Activated naive CD8-positive, alpha-beta T cell (primary cell): Measurements from ENCODE around the gene TMEM125.

Source experiments
- H3K27ac Mint-ChIP-seq: one replicate; pipeline ENCODE4 v1.8.0; 2021; ENCODE audit warnings: mixed read lengths
- H3K27me3 Mint-ChIP-seq: one replicate; pipeline ENCODE4 v1.8.0; 2021; ENCODE audit warnings: mixed read lengths
- H3K36me3 Mint-ChIP-seq: one replicate; pipeline ENCODE4 v1.8.0; 2021; ENCODE audit warnings: mixed read lengths
- H3K4me1 Mint-ChIP-seq: one replicate; pipeline ENCODE4 v1.8.0; 2021; ENCODE audit warnings: low read depth, mixed read lengths
- H3K4me3 Mint-ChIP-seq: one replicate; pipeline ENCODE4 v1.8.0; 2021; ENCODE audit warnings: mild to moderate bottlenecking, mixed read lengths
- H3K9me3 Mint-ChIP-seq: one replicate; pipeline ENCODE4 v1.8.0; 2021; ENCODE audit warnings: low read depth, mixed read lengths

Gene TMEM125

DNA sequence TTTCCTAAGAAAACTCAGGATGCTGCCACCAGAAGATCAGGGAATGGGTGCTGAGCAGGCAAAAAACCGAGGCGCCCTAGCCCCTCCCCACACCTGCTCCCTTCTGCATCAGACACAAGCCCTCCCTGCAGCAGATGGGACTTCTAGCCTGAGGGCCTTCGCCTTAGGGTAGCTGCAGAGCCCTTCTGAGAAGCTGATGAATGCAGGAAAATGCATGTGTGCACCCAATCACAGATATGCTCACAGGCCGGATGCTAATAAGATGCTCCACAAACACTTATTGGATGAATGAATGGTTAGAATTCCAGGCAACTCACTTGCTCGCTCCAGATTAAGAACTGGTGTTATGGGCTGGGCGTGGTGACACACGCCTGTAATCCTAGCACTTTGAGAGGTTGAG, 22.4 kb downstream of the TMEM125 start:
- Mint-ChIP-seq H3K27me3 (no peaks in the 10 kb centered on the region), H3K36me3 (no peaks in the 10 kb centered on the region), H3K4me3 (no peak overlapping the region), H3K4me1 (peaks cover 11% of the 10 kb centered on the region), H3K9me3 (no peaks in the 10 kb centered on the region), H3K27ac (no peak overlapping the region)

DNA sequence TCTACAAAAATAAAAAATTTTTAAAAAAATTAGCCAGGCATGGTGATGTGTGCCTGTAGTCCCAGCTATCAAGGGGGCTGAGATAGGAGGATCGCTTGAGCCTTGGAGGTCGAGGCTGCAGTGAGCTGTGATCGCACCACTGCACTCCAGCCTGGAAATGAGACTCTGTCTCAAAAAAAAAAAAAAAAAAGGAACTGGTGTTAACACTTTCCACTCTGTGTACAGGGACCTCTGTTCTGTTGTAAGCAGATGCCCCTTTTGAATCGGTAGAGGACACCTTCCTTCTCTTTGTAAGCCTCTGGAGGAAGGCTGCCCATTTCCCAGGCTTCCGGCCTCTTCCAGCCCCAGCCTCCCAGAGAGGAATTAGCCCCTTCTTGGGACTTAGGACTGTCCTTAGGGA, 22.9 kb downstream of the TMEM125 start:
- no peak overlapping the region for H3K4me3 Mint-ChIP-seq
- peaks cover 11% of the 10 kb centered on the region for H3K4me1 Mint-ChIP-seq
- H3K27me3 Mint-ChIP-seq: no peaks in the 10 kb centered on the region
- no peak overlapping the region for H3K27ac Mint-ChIP-seq
- H3K36me3 Mint-ChIP-seq: no peaks in the 10 kb centered on the region
- H3K9me3 Mint-ChIP-seq: no peaks in the 10 kb centered on the region

DNA sequence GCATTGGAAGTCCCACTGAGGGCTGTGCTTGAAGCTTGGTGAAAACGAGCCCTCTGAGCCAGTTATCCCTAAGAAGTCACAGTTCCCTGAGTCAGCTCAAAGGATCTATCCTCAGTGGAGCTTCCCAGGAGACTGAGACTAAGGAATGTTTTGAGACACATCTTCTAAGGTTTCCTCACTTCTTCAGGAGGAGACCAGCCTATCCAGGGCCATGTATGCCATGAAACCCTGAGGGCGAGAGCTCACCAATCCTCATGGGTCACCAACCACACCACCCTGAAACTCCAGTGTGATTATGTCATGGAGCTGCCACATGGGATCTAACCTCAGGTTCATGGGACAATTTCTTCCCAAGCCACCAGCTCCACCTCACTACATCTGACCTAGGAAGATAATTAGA, 23.4 kb downstream of the TMEM125 start:
- Mint-ChIP-seq H3K27me3 (no peaks in the 10 kb centered on the region), H3K4me1 (peaks cover 11% of the 10 kb centered on the region), H3K9me3 (no peaks in the 10 kb centered on the region), H3K36me3 (no peaks in the 10 kb centered on the region), H3K4me3 (no peak overlapping the region), H3K27ac (no peak overlapping the region)

DNA sequence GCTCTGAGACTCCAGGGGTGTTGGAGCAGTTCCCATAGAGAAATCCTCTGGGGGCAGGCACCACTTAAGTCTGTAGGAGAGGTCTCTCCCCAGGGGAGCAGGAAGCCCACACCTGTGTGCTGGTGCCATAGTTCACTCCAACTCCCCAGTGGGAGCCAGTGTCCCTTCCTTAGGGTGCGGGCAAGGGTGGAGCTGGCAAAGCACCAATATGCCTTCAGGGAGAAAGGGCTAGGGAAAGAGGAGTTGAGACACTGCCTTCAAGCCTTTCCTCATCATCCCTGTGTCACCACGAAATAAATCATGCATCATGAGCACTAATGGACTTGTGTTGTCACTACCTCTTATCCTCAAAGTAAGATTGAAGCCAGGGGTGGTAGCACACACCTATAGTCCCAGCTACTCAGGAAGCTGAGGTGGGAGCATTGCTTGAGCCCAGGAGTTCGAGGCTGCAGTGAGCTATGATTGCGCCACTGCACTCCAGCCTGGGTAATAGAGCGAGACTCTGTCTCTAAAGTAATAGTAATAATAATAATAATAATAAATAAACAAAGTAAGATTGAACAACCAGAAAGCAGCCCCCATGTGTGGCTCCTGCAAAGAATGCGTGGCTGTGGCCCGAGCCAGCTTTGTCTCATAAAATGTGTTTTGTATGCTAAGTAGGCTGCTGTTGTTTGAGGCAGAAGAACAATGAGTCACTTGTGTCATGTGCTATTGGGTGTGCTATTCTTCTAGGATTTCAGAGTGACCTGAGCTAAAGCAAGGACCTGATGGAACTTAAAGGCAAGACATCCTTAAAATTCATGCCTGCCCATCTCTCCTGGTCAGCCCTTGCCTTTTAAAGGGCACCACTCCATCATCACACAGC, 24.3 kb downstream of the TMEM125 start:
- H3K27me3 Mint-ChIP-seq: no peaks in the 10 kb centered on the region
- H3K4me3 Mint-ChIP-seq: no peak overlapping the region
- no peak overlapping the region for H3K27ac Mint-ChIP-seq
- H3K9me3 Mint-ChIP-seq: no peaks in the 10 kb centered on the region
- H3K4me1 Mint-ChIP-seq: peaks cover 11% of the 10 kb centered on the region
- no peaks in the 10 kb centered on the region for H3K36me3 Mint-ChIP-seq

DNA sequence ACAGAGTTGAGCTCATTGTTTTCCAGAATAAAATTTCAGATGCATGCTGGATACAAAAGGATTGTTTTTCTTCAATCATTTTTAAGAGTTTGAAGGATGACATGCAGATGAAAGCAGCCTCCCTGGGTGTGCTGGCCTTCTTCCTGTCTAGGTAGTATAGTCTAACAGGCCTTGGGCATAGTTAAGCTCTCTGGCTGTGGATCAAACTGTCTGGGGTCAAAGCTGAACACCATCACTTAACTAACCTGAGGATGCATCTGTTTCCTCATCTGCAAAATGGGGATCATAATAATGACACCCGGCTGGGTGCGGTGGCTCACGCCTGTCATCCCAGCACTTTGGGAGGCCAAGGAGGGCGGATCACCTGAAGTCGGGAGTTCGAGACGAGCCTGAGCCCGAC, 25.0 kb downstream of the TMEM125 start:
- Mint-ChIP-seq H3K27ac (no peak overlapping the region), H3K9me3 (no peaks in the 10 kb centered on the region), H3K36me3 (no peaks in the 10 kb centered on the region)

DNA sequence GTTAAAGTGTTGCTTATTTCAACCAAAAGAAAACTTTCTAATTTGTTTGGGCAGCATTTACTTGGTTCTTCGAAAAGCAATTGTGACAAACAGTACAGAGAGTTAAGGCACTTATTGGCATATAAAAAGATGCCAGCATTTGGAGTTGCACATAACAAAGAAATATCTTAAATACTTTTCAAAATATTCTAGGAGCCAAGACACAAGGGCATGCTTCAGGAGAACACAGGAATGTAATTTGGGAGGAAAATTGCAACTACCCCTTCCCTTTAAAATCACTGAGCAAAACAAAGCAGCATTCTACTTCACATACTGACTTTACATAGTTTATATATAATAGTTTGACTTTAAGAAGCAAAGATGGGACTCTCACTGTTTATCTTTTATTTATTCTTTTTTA, 26.4 kb downstream of the TMEM125 start:
- no peaks in the 10 kb centered on the region for H3K27me3 Mint-ChIP-seq
- H3K4me3 Mint-ChIP-seq: no peak overlapping the region
- H3K9me3 Mint-ChIP-seq: no peaks in the 10 kb centered on the region
- H3K27ac Mint-ChIP-seq: no peak overlapping the region
- H3K4me1 Mint-ChIP-seq: peaks cover 11% of the 10 kb centered on the region
- H3K36me3 Mint-ChIP-seq: no peaks in the 10 kb centered on the region

More for the DNA sequence above, 25.0 kb downstream of the TMEM125 start:
- H3K4me3 Mint-ChIP-seq: no peak overlapping the region
- H3K4me1 Mint-ChIP-seq: peaks cover 11% of the 10 kb centered on the region
- H3K27me3 Mint-ChIP-seq: no peaks in the 10 kb centered on the region

DNA sequence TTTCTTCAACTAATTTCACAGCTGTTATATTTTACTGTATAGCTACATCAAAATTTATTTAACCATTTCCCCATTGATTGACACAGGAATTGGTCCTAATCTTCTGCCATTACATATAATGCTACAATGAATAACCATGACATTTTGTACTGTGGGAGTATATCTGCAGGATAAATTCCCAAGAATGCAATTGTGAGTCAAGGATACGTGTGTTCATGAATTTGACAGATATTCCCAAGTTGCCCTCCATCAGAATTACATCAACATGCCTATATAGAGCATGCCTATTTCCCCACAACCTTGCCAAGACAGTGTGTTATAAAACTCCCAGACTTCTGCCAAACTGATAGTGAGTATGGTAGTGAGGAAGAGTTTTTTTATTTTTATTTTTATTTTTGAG, 28.3 kb downstream of the TMEM125 start:
- Mint-ChIP-seq H3K4me1 (peaks cover 11% of the 10 kb centered on the region), H3K4me3 (no peak overlapping the region), H3K9me3 (no peaks in the 10 kb centered on the region), H3K27ac (no peak overlapping the region), H3K27me3 (no peaks in the 10 kb centered on the region), H3K36me3 (no peaks in the 10 kb centered on the region)

DNA sequence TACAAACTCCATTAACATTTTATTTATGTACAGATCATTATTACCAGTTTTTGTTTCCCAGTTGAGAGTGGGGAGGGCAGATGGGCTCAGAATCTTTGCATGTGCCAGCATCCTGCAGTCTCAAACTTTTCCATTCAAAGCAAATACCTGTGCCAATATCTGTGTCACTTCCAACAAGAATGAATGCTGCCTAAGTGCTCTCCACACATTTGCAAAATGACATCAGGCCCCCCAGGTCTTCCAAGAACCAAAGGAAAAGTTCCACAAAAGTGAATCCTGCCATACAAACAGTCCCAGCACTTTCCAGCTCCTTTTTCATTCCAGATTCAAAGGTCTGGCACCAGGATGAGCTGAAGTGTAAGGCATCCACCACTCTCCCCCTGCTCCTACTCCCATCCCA, 29.3 kb downstream of the TMEM125 start:
- H3K27me3 Mint-ChIP-seq: no peaks in the 10 kb centered on the region
- no peaks in the 10 kb centered on the region for H3K36me3 Mint-ChIP-seq
- H3K4me1 Mint-ChIP-seq: peaks cover 11% of the 10 kb centered on the region
- no peak overlapping the region for H3K4me3 Mint-ChIP-seq
- no peak overlapping the region for H3K27ac Mint-ChIP-seq
- H3K9me3 Mint-ChIP-seq: no peaks in the 10 kb centered on the region

DNA sequence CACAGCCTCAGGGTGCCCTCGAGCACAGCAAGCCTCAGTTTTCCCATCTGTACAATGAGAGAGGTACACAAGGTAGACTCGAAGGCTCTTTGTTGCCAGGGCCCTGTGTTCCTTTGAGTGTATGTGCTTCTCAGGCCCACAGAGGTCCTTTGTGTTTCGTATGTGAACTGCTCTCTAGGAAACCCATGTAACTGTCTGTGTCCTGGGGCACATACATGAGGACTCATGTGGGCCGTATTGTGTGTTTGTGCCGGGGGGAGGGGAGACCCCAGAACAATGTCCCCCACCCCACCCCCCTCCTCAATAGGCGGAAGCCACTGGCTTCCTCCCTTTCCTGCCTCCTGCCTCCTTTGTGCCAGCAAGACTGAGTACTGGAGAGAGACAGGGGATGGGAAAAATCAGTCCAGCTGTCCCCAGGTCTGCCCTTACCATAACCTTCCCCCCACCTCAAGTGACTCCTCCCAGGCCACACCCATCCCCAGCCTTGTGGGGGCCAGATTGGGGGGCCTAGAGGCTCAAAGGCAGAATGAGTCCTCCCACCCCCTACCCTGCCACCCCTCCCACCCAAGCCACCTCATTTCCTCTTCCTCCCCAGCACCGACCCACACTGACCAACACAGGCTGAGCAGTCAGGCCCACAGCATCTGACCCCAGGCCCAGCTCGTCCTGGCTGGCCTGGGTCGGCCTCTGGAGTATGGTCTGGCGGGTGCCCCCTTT, 30.8 kb downstream of the TMEM125 start, which contains the start of gene TIE1:
Gene TIE1 (plus strand): TSS at position 605 of the 717 bp plus-strand sequence. CDS start 90 bp downstream, at position 695.
- H3K27ac Mint-ChIP-seq: no peak within 1 kb of the TSS

DNA sequence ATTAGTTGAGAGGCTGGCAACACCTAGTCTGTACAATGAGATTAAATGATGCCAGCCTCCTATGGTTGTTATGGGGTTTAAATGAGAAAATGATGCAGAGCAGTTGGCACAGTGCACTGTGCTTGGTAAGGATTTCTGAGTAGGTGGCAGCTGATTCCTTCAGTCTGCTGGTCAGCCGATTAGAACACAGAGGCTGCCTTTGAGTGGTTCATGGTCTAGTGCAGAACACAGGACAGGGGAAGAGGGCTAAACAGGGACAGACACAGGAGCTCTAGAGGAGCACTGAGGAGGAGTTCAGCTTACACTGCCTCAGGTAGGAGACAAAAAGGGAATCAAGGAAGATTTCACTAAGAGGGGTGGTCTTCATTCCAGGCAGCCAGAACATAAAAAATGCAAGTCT, 32.4 kb downstream of the TMEM125 start:
- no peak overlapping the region for H3K4me3 Mint-ChIP-seq
- H3K36me3 Mint-ChIP-seq: no peaks in the 10 kb centered on the region
- no peak overlapping the region for H3K27ac Mint-ChIP-seq
- H3K4me1 Mint-ChIP-seq: no peaks in the 10 kb centered on the region
- no peaks in the 10 kb centered on the region for H3K9me3 Mint-ChIP-seq
- no peaks in the 10 kb centered on the region for H3K27me3 Mint-ChIP-seq

More for the DNA sequence above, 30.8 kb downstream of the TMEM125 start, which contains the start of gene TIE1:
- Mint-ChIP-seq H3K4me1 (peaks cover 8% of the 10 kb centered on the region), H3K9me3 (no peaks in the 10 kb centered on the region), H3K4me3 (no peak within 1 kb of the TSS), H3K27me3 (no peaks in the 10 kb centered on the region), H3K36me3 (no peaks in the 10 kb centered on the region)

DNA sequence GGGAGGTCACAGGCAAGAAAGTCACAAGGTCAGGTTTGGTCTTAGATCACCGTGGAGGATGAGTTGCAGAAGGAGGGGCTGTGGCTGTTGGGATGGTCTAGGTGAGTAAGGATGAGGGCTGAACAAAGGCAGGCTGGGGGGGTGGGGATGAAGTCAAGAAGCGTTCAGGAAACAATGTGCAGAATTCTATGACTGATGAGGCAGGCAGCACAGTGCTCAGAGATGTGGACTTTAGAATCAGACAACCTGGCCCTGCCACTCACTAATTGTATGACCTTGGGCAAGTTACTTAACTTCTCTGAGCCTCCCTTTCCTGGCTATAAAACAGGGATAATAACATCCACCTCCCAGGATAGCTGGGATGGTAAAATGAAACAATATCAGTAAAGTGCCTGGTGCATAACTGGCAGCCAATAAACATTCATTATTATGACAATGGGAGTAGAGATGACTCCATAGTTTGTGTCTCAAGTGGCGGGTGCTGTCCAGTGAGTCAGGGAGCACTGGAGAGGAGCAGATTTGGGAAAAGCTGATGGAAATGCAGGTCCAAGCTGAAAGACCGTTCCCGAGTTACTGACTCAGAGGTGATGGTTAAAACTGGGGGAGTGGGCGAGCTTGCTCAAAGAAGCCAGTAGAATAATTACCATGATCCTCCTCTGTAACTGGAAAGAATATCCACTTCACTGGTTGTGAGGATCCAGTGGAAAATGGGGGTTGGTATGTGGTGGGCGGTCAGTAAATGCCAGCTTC, 33.1 kb downstream of the TMEM125 start:
- H3K27me3 Mint-ChIP-seq: no peaks in the 10 kb centered on the region
- no peaks in the 10 kb centered on the region for H3K4me1 Mint-ChIP-seq
- no peaks in the 10 kb centered on the region for H3K9me3 Mint-ChIP-seq
- H3K36me3 Mint-ChIP-seq: no peaks in the 10 kb centered on the region
- no peak overlapping the region for H3K4me3 Mint-ChIP-seq
- no peak overlapping the region for H3K27ac Mint-ChIP-seq

DNA sequence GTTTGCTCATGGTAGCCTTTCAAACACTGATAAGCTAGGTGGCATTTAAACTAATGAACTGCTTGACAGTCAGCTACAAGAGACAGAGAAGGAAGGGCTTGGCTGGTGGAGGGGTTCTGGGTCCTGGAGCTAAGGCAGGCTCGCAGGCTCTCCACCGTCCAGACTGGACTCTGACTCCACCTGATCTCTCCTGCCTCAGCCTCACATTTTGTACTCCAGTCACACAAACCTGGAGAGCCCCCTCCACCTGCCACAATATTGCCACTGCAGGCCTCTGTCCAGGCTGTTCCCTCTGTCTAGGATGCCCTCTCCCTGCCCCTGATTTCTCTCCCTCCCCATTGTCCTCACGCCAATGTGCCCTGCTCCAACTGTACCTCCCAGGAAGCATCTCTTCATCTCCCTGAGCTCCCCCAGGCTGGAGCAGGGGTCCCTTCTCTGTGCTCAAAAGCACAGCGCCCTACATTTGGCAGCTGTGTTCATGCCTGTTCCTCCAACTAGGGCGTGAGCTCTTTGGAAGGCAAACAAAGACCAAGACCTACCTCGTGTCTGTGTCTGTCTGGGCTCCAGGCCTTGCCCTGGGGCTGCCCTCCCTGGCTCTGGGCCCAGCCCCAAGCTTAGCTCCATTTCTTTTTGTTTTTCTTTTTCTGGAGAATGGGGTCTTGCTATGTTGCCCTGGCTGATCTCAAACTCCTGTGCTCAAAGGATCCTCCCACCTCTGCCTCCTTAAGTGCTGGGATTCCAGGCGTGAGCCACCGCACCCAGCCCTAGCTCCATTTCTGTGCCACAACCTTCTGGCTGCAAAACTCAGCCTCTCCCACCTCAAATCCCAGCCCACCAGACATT, 33.9 kb downstream of the TMEM125 start:
- H3K27ac Mint-ChIP-seq: no peak overlapping the region
- no peaks in the 10 kb centered on the region for H3K4me1 Mint-ChIP-seq
- H3K4me3 Mint-ChIP-seq: no peak overlapping the region
- no peaks in the 10 kb centered on the region for H3K9me3 Mint-ChIP-seq
- no peaks in the 10 kb centered on the region for H3K36me3 Mint-ChIP-seq
- H3K27me3 Mint-ChIP-seq: no peaks in the 10 kb centered on the region

DNA sequence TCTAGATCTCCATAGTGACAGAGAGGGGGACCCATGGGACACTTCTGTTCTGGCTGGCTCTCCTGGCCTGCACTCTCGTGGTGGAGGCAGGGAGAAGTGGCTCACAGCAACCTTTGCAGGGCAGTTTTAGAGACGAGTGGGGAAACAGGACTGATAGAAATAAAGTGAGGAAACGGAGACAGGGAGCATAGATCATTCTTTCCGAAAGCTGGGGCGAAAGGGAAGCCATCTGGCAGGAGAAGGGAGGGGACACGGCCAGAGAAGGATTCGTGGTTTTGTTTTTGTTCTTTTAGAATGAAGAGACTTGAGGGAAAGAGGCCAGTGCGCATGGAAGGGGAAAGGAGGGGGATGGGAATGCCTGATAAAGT, 34.5 kb downstream of the TMEM125 start:
- Mint-ChIP-seq H3K9me3 (no peaks in the 10 kb centered on the region), H3K27me3 (no peaks in the 10 kb centered on the region), H3K27ac (no peak overlapping the region), H3K36me3 (no peaks in the 10 kb centered on the region), H3K4me3 (no peak overlapping the region), H3K4me1 (no peaks in the 10 kb centered on the region)

DNA sequence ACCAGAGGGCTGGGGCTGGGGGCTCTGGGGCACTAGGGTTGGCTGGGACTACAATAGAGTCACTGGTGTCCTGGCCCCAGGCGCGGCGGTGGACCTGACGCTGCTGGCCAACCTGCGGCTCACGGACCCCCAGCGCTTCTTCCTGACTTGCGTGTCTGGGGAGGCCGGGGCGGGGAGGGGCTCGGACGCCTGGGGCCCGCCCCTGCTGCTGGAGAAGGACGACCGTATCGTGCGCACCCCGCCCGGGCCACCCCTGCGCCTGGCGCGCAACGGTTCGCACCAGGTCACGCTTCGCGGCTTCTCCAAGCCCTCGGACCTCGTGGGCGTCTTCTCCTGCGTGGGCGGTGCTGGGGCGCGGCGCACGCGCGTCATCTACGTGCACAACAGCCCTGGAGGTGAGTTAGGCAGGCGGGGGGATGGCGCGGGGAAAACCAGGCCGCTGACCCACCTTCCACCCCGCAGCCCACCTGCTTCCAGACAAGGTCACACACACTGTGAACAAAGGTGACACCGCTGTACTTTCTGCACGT, 35.1 kb downstream of the TMEM125 start:
- Mint-ChIP-seq H3K27ac (no peak overlapping the region), H3K36me3 (no peaks in the 10 kb centered on the region), H3K4me3 (no peak overlapping the region), H3K27me3 (no peaks in the 10 kb centered on the region), H3K9me3 (no peaks in the 10 kb centered on the region), H3K4me1 (no peaks in the 10 kb centered on the region)
